DOHH2 (cell line): Measurements from ENCODE around the gene ANAPC16.

Source experiments
- EZH2phosphoT487 ChIP-seq: fragments of 200-600 bp; sonication (generic); IDR thresholded peaks from 2 replicates; pipeline ENCODE4 v1.6.1; 2017; ENCODE audit warnings: borderline replicate concordance, mild to moderate bottlenecking, antibody characterized with exemption, low read length, moderate library complexity, mixed read lengths
- TF ChIP-seq, protein P1 (sequence below): fragments of 200-600 bp; sonication (generic); IDR thresholded peaks from one replicate; pipeline ENCODE4 v1.5.1; 2014; ENCODE audit warnings: antibody characterized with exemption, mild to moderate bottlenecking, low read depth, low read length; ENCODE audit not compliant: poor library complexity, severe bottlenecking

DNA sequence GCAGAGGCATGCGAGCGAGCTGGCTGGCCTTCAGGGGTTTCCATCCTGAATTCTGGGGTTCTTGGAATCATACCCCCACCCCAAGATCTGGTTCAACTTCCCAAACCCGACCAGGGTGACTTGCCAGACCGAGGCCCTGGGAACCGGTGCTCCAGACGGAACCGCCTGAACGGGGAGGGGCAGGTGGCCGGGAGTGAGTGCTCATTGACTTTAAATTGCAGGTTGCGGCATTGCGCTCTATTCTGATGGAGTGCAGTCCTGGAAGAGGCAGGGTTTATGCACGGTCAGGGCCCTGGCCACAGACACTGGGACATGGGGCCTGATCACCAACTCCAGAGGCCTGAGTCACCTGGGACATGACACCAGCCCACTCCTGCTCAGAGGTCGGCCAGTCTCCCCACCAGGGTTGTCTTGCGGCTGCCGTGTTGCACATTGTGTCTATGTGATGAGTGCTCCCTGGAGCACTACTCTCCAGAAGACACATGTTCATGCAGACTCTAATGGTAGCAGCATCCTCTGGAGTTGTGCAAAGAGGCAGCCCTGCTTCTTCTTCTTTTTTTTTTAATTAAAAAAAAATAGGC is 52.1 kb downstream of the ANAPC16 start:
- TF ChIP-seq, protein P1, sequence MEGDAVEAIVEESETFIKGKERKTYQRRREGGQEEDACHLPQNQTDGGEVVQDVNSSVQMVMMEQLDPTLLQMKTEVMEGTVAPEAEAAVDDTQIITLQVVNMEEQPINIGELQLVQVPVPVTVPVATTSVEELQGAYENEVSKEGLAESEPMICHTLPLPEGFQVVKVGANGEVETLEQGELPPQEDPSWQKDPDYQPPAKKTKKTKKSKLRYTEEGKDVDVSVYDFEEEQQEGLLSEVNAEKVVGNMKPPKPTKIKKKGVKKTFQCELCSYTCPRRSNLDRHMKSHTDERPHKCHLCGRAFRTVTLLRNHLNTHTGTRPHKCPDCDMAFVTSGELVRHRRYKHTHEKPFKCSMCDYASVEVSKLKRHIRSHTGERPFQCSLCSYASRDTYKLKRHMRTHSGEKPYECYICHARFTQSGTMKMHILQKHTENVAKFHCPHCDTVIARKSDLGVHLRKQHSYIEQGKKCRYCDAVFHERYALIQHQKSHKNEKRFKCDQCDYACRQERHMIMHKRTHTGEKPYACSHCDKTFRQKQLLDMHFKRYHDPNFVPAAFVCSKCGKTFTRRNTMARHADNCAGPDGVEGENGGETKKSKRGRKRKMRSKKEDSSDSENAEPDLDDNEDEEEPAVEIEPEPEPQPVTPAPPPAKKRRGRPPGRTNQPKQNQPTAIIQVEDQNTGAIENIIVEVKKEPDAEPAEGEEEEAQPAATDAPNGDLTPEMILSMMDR, result no peak
- no peak for TF ChIP-seq EZH2phosphoT487
